IMR-90 (cell line): Measurements from ENCODE around the gene PDZRN3. TPM values are rescaled to one million over a fixed set of nuclear protein-coding genes. Genes with fewer than 3 reads are reported as not detected.

Source experiments
- ATAC-seq: fragments of 200-7000 bp; cut with Tn5 transposase; 2 replicates; pipeline ENCODE4 v1.9.1; 2020; ENCODE audit warnings: low read depth, mild to moderate bottlenecking, moderate library complexity
- BruUV-seq: library from RNA; stranded (reverse); fragments of 400-500 nt; replicated peaks from 2 replicates; lab custom pipeline; 2021; lab: Mats Ljungman, UMichigan
- CTCF ChIA-PET: fragments of 300-600 bp; formaldehyde crosslinking; extraction: SDS; loops from one replicate; lab custom pipeline; 2021; ENCODE audit warnings: antibody characterized with exemption; lab: Yijun Ruan, JAX
- POLR2A ChIA-PET: fragments of 300-600 bp; sonication (Branson Sonifier 250); formaldehyde crosslinking; loops from one replicate; lab custom pipeline; 2022; ENCODE audit warnings: antibody characterized with exemption; ENCODE audit not compliant: unreplicated experiment; lab: Charles Lee
- DNase-seq: peaks from one replicate; pipeline ENCODE4 v3.0.0; 2013
- H2AFZ ChIP-seq: replicated peaks from 2 replicates; pipeline ENCODE3; 2013; ENCODE audit warnings: low read length, mild to moderate bottlenecking; ENCODE audit not compliant: poor library complexity
- H2AK5ac ChIP-seq: 2 replicates; pipeline ENCODE4 v1.6.1; 2013; ENCODE audit warnings: low read depth, low read length, inconsistent platforms
- H2AK9ac ChIP-seq: replicated peaks from 2 replicates; pipeline ENCODE3; 2013; ENCODE audit warnings: mild to moderate bottlenecking, low read depth, low read length, moderate library complexity; ENCODE audit not compliant: poor library complexity
- H2BK120ac ChIP-seq: 2 replicates; pipeline ENCODE4 v1.6.1; 2013; ENCODE audit warnings: low read depth, low read length, inconsistent platforms
- H2BK15ac ChIP-seq: 3 replicates; pipeline ENCODE4 v1.6.1; 2013; ENCODE audit warnings: low read depth, low read length, inconsistent platforms
- H2BK20ac ChIP-seq: 2 replicates; pipeline ENCODE4 v1.6.1; 2013; ENCODE audit warnings: low read depth, mild to moderate bottlenecking, inconsistent platforms, low read length, moderate library complexity
- H2BK5ac ChIP-seq: 2 replicates; pipeline ENCODE4 v1.6.1; 2013; ENCODE audit warnings: mild to moderate bottlenecking, low read depth, low read length, inconsistent platforms; ENCODE audit not compliant: poor library complexity, severe bottlenecking
- H3K14ac ChIP-seq: replicated peaks from 2 replicates; pipeline ENCODE4 v1.6.1; 2013; ENCODE audit warnings: low read depth, low read length, inconsistent platforms
- H3K18ac ChIP-seq: 2 replicates; pipeline ENCODE4 v1.6.1; 2013; ENCODE audit warnings: low read depth, low read length, control low read depth
- H3K23ac ChIP-seq: 2 replicates; pipeline ENCODE4 v1.6.1; 2013; ENCODE audit warnings: low read depth, low read length, inconsistent platforms
- H3K27ac ChIP-seq: 2 replicates; pipeline ENCODE4 v1.5.1; 2013; ENCODE audit warnings: mild to moderate bottlenecking, control low read depth, low read length; ENCODE audit not compliant: insufficient read depth
- H3K27me3 ChIP-seq: 2 replicates; pipeline ENCODE4 v1.6.1; 2013; ENCODE audit warnings: low read length; ENCODE audit not compliant: control insufficient read depth, insufficient read depth
- H3K36me3 ChIP-seq: 2 replicates; pipeline ENCODE4 v1.6.1; 2013; ENCODE audit warnings: low read length, mixed read lengths; ENCODE audit not compliant: control insufficient read depth, insufficient read depth
- H3K4ac ChIP-seq: 2 replicates; pipeline ENCODE4 v1.6.1; 2013; ENCODE audit warnings: low read depth, low read length, inconsistent platforms
- H3K4me1 ChIP-seq: 2 replicates; pipeline ENCODE4 v1.6.1; 2013; ENCODE audit warnings: low read length, mixed read lengths; ENCODE audit not compliant: control insufficient read depth, insufficient read depth
- H3K4me2 ChIP-seq: 2 replicates; pipeline ENCODE4 v1.6.1; 2013; ENCODE audit warnings: low read depth, mild to moderate bottlenecking, control low read depth, low read length, moderate library complexity
- H3K4me3 ChIP-seq: 2 replicates; pipeline ENCODE4 v1.5.1; 2013; ENCODE audit warnings: low read depth, mild to moderate bottlenecking, control low read depth, low read length, moderate library complexity; ENCODE audit not compliant: insufficient read depth
- H3K56ac ChIP-seq: 2 replicates; pipeline ENCODE4 v1.6.1; 2013; ENCODE audit warnings: low read length, inconsistent platforms; ENCODE audit not compliant: insufficient read depth; ENCODE audit errors: extremely low read depth
- H3K79me1 ChIP-seq, 2 experiments: 2 replicates each; pipeline ENCODE4 v1.6.1; 2013; ENCODE audit warnings: low read length in 2 of 2, inconsistent platforms in 1 of 2, low read depth in 1 of 2
- H3K9ac ChIP-seq: 2 replicates; pipeline ENCODE4 v1.6.1; 2013; ENCODE audit warnings: low read depth, low read length, control low read depth
- H3K9me1 ChIP-seq: 2 replicates; pipeline ENCODE4 v1.6.1; 2013; ENCODE audit warnings: low read length, inconsistent platforms; ENCODE audit not compliant: insufficient read depth
- H3K9me3 ChIP-seq: 2 replicates; pipeline ENCODE4 v1.6.1; 2013; ENCODE audit warnings: low read length; ENCODE audit not compliant: control insufficient read depth, insufficient read depth
- H4K20me1 ChIP-seq: 2 replicates; pipeline ENCODE4 v1.6.1; 2013; ENCODE audit warnings: low read length, inconsistent platforms; ENCODE audit not compliant: insufficient read depth
- H4K5ac ChIP-seq: 2 replicates; pipeline ENCODE4 v1.6.1; 2013; ENCODE audit warnings: mild to moderate bottlenecking, low read depth, low read length, control low read depth
- H4K8ac ChIP-seq, 2 experiments: 2 replicates each; pipeline ENCODE4 v1.6.1; 2013; ENCODE audit warnings: low read depth in 2 of 2, low read length in 2 of 2, control low read depth in 1 of 2, inconsistent platforms in 1 of 2
- H4K91ac ChIP-seq: 2 replicates; pipeline ENCODE4 v1.6.1; 2013; ENCODE audit warnings: low read depth, low read length, inconsistent platforms; ENCODE audit not compliant: insufficient read depth
- BHLHE40 ChIP-seq: fragments of 150-350 bp; IDR thresholded peaks from 2 replicates; pipeline ENCODE4 v1.6.1; 2016; ENCODE audit warnings: mild to moderate bottlenecking, low read depth, low read length
- CEBPB ChIP-seq: IDR thresholded peaks from 2 replicates; pipeline ENCODE4 v1.6.1; 2012; ENCODE audit warnings: low read depth, low read length, improper control_type of control experiment
- FOS ChIP-seq: fragments of 150-350 bp; IDR thresholded peaks from 2 replicates; pipeline ENCODE4 v1.6.1; 2016; ENCODE audit warnings: low read depth, low read length
- MAFK ChIP-seq: IDR thresholded peaks from 2 replicates; pipeline ENCODE4 v1.6.1; 2012; ENCODE audit warnings: low read depth, low read length, improper control_type of control experiment
- MAZ ChIP-seq: IDR thresholded peaks from 2 replicates; pipeline ENCODE4 v1.6.1; 2012; ENCODE audit warnings: low read depth, mild to moderate bottlenecking, low read length, improper control_type of control experiment, moderate library complexity, borderline replicate concordance
- MXI1 ChIP-seq: IDR thresholded peaks from 2 replicates; pipeline ENCODE4 v1.6.1; 2012; ENCODE audit warnings: low read depth, mild to moderate bottlenecking, low read length, moderate library complexity, borderline replicate concordance
- POLR2A ChIP-seq: IDR thresholded peaks from 2 replicates; pipeline ENCODE4 v1.6.1; 2012; ENCODE audit warnings: mild to moderate bottlenecking, low read depth, low read length
- RAD21 ChIP-seq: IDR thresholded peaks from 2 replicates; pipeline ENCODE4 v1.6.1; 2012; ENCODE audit warnings: low read length, improper control_type of control experiment
- RCOR1 ChIP-seq: IDR thresholded peaks from 2 replicates; pipeline ENCODE4 v1.6.1; 2012; ENCODE audit warnings: mild to moderate bottlenecking, low read length, improper control_type of control experiment; ENCODE audit not compliant: insufficient replicate concordance
- RFX5 ChIP-seq: IDR thresholded peaks from 2 replicates; pipeline ENCODE4 v1.8.0; 2012; ENCODE audit warnings: low read depth, mild to moderate bottlenecking, low read length, moderate library complexity
- SMC3 ChIP-seq: fragments of 150-350 bp; IDR thresholded peaks from 2 replicates; pipeline ENCODE4 v1.6.1; 2016; ENCODE audit warnings: low read depth, mild to moderate bottlenecking, antibody characterized with exemption, low read length, moderate library complexity
- WGBS, 2 experiments: methylation state at CpG; one replicate each; pipeline versions ENCODE4 v1.1.5 to v1.1.7; 2013; ENCODE audit warnings: missing lambda C conversion rate in 2 of 2; ENCODE audit not compliant: insufficient read length in 1 of 2; ENCODE audit errors: extremely low coverage in 2 of 2; 5-methylcytosine and 5-hydroxymethylcytosine counted together
- dilution Hi-C: fragments of 300-500 bp; cut with HindIII; formaldehyde crosslinking; loops from one replicate; pipeline ENCODE4 v1.14.3; 2018; ENCODE audit warnings: low sequenced_read_pairs; ENCODE audit not compliant: unreplicated experiment
- in situ Hi-C: fragments of 300-500 bp; cut with MboI; formaldehyde crosslinking; loops from 3 replicates; pipeline ENCODE4 v1.14.3; 2019; ENCODE audit warnings: low sequenced_read_pairs, inconsistent platforms, mixed read lengths
- intact Hi-C: fragments of 100-400 bp; cut with micrococcal nuclease; formaldehyde crosslinking; loops from 2 replicates; pipeline ENCODE4 v1.10.0; 2022
- polyA plus RNA-seq, 3 experiments: library from polyadenylated mRNA; depleted of rRNA; stranded (reverse); fragments of >200 nt; gene quantifications; 2 replicates each; pipeline ENCODE4 v1.2.3, GENCODE V29; 2012; ENCODE audit warnings: low replicate concordance in 1 of 3
- total RNA-seq: library from RNA; depleted of rRNA; stranded (reverse); fragments of >200 nt; gene quantifications from 2 replicates; pipeline ENCODE4 v1.2.3, GENCODE V29; 2012
- TF ChIP-seq, protein P1 (sequence below): conservative IDR thresholded peaks from 2 replicates; pipeline ENCODE4 v1.5.1; 2012; ENCODE audit warnings: mild to moderate bottlenecking, low read depth, low read length, improper control_type of control experiment
- TF ChIP-seq, protein P2 (sequence below): fragments of 150-350 bp; IDR thresholded peaks from 2 replicates; pipeline ENCODE4 v1.6.1; 2017; ENCODE audit warnings: mild to moderate bottlenecking, antibody characterized with exemption, low read length, low read depth
- TF ChIP-seq, protein P3 (sequence below): fragments of 150-350 bp; IDR thresholded peaks from 2 replicates; pipeline ENCODE4 v1.6.1; 2016; ENCODE audit warnings: low read depth, mild to moderate bottlenecking, low read length, moderate library complexity, borderline replicate concordance

PDZRN3 gene
- total and polyA plus RNA-seq, 2 of the 4 experiments (the other 2 are of a cell fraction), result 9.4 to 17.0 TPM

DNA sequence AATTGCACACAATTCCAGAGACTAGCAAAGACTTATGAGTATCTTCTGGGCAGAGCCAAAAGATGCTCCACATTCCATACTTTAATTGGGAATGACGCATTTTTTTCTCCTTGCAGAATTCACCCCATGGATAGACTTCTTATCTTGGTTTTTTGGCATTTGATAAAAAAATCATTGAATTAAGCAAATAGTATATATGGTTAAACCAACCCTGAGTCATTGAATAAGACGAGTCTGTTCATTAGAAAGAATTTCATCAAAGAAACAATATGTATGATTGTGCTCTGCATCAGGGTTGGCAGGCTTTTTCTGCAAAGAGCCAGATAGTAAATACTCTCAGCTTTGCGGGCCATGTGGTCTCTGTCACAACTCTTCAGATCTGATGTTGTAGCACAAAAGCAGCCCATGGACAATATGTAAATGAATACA, 9.2 kb upstream of the PDZRN3 start:
- no peaks in the 10 kb centered on the region for H3K27me3 ChIP-seq
- intact Hi-C loops, result no loop called here
- H4K8ac ChIP-seq, result no peak overlapping the region
- peak; percentile 18 for DNase-seq
- no peak overlapping the region for H3K27ac ChIP-seq
- BruUV-seq, result no TSS peak
- dilution Hi-C loops, result no loop called here
- H2AK5ac ChIP-seq, result no peak overlapping the region; the same call in 1 of the 2 replicates
- no peak overlapping the region for H2BK20ac ChIP-seq
- H2AK9ac ChIP-seq, result no peak overlapping the region
- H2BK120ac ChIP-seq, result no peak overlapping the region
- WGBS, 2 experiments, result 86% methylated on average over 1 of the region's 3 CpGs; no CpG with 5 or more reads in 1 of the 2 experiments
- H3K9me3 ChIP-seq, result no peaks in the 10 kb centered on the region
- H3K14ac ChIP-seq, result no peak overlapping the region
- no peak overlapping the region for H3K4me2 ChIP-seq
- H3K9ac ChIP-seq, result no peak overlapping the region
- no peaks in the 10 kb centered on the region for H4K20me1 ChIP-seq
- no peak overlapping the region for H2BK5ac ChIP-seq
- no peaks in the 10 kb centered on the region for H3K79me1 ChIP-seq
- no peak overlapping the region for H4K5ac ChIP-seq
- H3K4me3 ChIP-seq, result no peak overlapping the region
- H3K4ac ChIP-seq, result no peak overlapping the region
- no peaks in the 10 kb centered on the region for H3K36me3 ChIP-seq
- ChIA-PET POLR2A (no interaction called here), CTCF (no interaction called here)
- no peak for ATAC-seq
- H3K23ac ChIP-seq, result no peak overlapping the region
- no peak overlapping the region for H3K56ac ChIP-seq
- H3K9me1 ChIP-seq, result peaks cover 17% of the 10 kb centered on the region
- TF ChIP-seq, protein P1, sequence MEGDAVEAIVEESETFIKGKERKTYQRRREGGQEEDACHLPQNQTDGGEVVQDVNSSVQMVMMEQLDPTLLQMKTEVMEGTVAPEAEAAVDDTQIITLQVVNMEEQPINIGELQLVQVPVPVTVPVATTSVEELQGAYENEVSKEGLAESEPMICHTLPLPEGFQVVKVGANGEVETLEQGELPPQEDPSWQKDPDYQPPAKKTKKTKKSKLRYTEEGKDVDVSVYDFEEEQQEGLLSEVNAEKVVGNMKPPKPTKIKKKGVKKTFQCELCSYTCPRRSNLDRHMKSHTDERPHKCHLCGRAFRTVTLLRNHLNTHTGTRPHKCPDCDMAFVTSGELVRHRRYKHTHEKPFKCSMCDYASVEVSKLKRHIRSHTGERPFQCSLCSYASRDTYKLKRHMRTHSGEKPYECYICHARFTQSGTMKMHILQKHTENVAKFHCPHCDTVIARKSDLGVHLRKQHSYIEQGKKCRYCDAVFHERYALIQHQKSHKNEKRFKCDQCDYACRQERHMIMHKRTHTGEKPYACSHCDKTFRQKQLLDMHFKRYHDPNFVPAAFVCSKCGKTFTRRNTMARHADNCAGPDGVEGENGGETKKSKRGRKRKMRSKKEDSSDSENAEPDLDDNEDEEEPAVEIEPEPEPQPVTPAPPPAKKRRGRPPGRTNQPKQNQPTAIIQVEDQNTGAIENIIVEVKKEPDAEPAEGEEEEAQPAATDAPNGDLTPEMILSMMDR, result no peak
- TF ChIP-seq CEBPB, result no peak
- TF ChIP-seq MAZ, result no peak
- TF ChIP-seq RAD21, result no peak
- TF ChIP-seq, protein P2, sequence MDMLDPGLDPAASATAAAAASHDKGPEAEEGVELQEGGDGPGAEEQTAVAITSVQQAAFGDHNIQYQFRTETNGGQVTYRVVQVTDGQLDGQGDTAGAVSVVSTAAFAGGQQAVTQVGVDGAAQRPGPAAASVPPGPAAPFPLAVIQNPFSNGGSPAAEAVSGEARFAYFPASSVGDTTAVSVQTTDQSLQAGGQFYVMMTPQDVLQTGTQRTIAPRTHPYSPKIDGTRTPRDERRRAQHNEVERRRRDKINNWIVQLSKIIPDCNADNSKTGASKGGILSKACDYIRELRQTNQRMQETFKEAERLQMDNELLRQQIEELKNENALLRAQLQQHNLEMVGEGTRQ, result no peak
- TF ChIP-seq RCOR1, result no peak
- TF ChIP-seq, protein P3, sequence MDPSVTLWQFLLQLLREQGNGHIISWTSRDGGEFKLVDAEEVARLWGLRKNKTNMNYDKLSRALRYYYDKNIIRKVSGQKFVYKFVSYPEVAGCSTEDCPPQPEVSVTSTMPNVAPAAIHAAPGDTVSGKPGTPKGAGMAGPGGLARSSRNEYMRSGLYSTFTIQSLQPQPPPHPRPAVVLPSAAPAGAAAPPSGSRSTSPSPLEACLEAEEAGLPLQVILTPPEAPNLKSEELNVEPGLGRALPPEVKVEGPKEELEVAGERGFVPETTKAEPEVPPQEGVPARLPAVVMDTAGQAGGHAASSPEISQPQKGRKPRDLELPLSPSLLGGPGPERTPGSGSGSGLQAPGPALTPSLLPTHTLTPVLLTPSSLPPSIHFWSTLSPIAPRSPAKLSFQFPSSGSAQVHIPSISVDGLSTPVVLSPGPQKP, result no peak
- TF ChIP-seq MAFK, result no peak
- no peak for TF ChIP-seq POLR2A
- TF ChIP-seq MXI1, result no peak
- TF ChIP-seq FOS, result no peak
- no peak for TF ChIP-seq BHLHE40
- no peak for TF ChIP-seq RFX5
- TF ChIP-seq SMC3, result no peak
- no peak overlapping the region for H2AFZ ChIP-seq
- no peak overlapping the region for H2BK15ac ChIP-seq
- in situ Hi-C loops, result no loop called here
- peaks cover 16% of the 10 kb centered on the region for H3K4me1 ChIP-seq
- H4K91ac ChIP-seq, result no peak overlapping the region
- no peak overlapping the region for H3K18ac ChIP-seq
